DMS53 treated with DMSO at 0.1 percent for 48 hours (cell line): Measurements from ENCODE around the gene TNFAIP8L3.
A peak's percentile ranks its signal among the peaks of the same experiment; 100 is the strongest.
"Not testable (repeated sequence)": the region's sequence is repeated elsewhere in the genome, so short reads cannot be mapped to it uniquely, and the experiment has no call there.

ENCODE experiments used
- DNase-seq: peaks from one replicate; lab custom pipeline; 2025; ENCODE audit not compliant: unreplicated experiment; lab: John Stamatoyannopoulos, UW

Gene TNFAIP8L3

DNA sequence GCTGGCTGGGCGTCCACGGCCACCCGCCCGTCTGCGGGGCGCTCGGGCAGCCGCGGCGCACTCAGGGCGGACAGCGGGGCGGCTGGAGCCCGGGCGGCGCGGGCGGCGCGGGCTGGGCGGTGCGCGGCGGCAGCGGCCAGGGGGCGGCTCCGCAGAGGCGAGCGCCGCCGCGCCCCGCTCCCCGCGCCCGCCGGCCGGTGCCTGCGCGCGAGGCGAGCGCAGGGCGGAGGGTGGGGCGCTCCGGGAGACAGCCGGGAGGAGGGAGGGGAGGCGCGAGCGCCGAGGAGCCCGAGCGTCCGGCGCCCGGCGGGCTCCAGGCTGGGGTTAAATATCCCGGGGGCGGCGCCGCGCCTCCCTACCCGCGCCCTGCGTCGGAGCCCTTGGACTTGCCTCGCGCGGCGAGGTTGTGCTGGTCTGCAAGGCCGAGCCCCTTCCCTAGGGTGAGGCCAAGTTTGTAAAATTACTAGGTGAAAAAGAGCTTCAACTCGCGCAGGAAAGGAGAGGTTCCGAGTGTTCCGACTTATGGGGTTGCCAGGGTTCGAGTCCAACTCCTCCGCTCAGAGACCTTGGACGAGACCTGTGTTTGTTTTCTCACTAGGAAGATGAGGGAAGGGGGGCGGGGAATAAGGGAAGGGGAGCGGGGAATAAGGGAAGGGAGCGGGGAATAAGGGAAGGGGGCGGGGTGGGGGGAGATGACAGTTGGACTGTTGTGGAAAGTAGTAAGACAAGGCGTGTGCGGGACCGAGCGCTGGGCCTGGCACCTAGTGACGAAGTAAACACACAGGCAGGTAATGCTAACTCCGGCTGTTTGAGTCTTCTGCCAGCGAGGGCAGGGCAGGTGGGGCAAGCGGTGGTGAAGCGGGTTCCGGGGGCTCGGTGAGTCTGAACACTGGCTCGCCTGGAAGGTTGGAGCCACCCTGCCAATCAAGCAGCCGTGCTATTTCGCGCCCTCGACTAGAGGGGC, at the start of gene TNFAIP8L3:
Gene TNFAIP8L3 (minus strand): TSS at position 301 of the 964 bp plus-strand sequence. CDS start 311 bp downstream, outside the sequence.
- no peak for DNase-seq

- DNase-seq, result peak; percentile 13
These were observed 49.4 kb upstream of the TNFAIP8L3 start for GRCh38 chr15:51144021-51144532.

DNA sequence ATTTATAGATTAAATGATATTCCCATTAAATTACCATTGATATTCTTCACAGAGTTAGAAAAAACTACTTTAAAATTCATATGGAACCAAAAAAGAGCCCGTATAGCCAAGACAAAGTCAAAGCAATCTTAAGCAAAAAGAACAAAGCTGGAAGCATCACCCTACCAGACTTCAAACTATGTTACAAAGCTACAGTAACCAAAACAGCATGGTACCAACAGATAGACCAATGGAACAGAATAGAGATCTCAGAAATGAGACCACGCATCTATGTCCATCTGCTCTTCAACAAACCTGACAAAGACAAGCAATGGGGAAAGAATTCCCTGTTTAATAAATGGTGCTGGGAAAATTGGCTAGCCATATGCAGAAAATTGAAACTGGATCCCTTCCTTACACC, 45.6 kb upstream of the TNFAIP8L3 start:
- not testable (repeated sequence) for DNase-seq

DNA sequence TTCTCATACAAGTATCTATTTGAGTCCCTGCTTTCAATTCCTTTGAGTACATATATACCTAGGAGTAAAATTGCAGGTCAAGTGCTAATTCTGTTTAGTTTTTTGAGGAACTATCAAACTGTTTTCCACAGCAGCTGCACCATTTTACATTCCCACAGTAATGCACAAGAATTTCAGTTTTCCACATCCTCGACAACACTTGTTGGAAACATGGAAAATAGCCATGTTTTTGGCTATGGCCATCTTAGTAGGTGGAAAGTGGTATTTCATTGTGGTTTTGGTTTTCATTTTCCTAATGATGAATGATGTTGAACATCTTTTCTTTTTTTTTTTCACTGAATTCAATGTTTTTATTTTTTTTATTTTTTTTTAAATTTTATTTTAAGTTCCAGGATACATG, 44.4 kb upstream of the TNFAIP8L3 start:
- DNase-seq, result no peak

DNA sequence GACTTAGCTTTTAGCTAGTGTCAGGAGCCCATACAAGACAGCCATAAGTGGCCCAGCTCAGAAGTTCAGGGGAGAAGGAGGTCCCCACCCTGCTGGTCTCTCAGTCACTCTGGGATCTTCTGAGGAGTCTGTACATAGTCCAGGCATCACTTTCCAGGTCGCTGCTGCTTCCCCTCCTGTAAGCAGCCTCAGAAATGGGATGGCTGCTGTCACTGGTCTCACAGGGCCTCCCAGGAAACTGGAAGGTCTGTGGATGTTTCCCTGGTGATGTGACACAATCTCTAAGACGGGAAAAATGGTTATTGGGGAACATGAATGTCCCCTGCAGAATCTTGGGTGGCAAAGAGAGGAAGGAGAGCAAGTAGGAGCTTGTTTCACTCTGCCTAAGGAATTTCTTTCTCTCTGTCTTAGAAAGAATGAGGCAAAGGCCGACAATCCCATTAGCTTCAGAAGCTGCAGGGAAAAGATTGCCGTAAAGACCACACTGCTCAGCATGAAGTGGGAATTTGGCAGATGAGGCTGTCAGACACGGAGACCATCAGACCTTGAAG, 43.2 kb upstream of the TNFAIP8L3 start:
- DNase-seq, result no peak

DNA sequence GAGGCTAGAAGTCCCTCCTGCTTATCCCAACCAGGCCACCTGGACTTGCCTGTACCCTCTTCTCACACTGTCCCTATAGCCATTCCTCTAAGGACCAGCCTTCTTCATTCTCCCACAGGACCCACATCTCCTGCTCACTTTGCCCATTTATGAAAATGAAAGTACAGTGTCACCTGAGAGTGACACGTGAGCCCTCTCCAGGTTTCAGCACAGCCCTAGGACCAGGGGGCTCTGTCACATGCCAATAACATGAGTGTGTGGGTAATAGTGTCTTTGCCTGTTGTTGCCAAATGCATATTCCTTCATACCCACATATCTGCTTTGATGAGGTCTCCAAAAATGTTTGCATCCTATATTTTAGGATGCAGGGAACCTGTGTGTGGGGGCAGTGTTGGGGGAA, 42.3 kb upstream of the TNFAIP8L3 start:
- no peak for DNase-seq

DNA sequence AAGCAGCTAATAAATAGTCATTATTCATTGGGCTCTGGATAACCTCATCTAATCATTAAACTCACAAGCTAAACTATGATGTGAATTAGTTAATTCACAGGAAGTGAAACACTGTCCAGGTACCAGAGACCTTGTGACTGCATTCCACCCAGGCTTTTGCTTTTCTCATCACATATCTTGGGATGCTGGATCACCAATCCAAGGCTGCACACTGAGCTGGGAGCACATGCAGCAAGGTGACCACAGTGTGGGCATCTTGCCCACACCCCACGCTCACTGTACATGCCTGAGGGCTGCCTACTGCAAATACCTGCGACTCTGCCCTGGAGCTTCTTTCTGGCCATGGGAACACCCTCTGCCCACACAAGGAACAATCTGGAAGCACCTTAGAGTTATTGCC, 40.6 kb upstream of the TNFAIP8L3 start:
- no peak for DNase-seq

- DNase-seq, result no peak
These were observed 39.9 kb upstream of the TNFAIP8L3 start for GRCh38 chr15:51134416-51135199.

DNA sequence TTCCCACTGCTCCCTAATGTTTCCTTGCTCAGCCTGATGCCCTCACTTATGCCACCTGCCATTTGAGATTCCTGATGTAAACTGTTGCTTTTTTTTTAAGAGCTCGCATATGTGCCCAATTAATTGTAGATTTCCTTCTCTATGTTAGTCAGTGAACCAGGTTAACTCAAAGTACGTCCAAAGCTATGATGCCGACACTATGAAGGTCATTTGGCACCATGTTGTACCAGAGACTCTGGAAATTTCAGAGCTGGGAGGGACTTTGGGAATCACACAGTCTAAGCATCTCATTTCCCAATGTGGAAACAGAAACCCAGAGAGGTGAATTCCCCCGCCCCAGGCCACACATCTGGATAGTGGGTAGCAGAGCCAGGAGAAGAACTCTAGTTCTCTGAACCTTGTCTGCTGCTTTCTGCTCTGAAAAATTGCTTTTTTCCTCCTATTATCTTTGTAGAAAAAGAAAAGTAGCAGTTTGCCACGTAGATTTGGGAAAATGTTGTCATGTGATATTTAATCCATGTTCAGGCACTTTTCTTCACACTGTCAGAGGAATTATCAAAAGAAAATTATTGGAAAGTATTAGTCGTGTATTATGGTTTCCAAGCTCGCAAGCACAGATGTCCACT, 38.5 kb upstream of the TNFAIP8L3 start:
- no peak for DNase-seq

GRCh38 chr15:51132384-51133139, 37.9 kb upstream of the TNFAIP8L3 start:
- peak; percentile 0 for DNase-seq

DNA sequence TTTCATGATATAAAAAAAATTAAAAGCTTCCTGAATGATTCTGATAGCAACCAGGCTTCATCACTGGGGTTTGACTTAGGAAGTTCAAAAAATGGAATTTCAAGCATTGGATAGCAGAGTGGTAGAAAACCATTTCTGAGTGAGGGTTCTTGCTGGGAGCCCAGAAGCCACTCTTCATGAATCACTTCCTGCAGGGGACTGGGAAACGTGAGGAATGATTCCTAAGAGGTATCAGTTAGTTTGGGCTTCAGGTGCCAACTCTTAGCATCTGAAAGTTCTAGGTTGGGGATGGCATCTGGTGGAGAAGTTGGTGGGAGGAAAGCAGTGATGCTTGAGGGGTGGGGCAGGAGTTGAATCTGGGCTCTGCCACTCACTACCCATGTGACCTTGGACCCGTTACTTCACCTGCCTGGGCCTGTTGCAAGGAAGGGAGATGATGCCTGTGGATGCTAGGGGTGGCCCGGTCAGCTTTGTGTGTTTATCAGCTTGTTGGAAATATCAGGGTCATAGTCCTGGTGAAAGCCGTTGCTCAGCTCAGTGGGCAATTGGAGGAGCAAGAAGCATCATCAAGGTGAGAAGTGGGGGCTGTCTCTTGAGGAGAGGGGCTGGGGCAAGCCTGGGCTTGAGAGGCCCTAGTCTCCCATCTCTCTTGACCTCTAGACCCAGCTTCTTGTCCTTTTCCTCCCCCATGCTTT, 37.0 kb upstream of the TNFAIP8L3 start:
- DNase-seq, result no peak

DNA sequence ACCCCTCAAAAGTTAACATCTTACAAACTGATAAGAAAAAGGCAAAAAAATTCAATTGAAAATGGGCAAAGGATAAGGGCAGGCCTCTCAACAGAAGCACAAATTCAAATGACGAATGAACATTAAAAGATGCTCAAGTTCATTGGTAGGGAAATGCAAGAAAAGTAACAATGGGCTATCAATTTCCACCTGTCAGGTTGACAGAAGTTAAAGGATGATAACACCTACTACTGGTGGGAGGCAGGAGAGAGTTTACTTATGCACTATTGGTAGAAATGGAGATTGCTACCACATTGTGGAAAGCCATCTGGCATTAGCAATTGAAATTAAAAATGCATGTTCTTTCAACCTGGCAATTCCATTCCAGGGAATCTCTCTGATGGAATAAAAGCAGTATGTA, 35.6 kb upstream of the TNFAIP8L3 start:
- DNase-seq, result no peak

- DNase-seq, result no peak
These were observed 35.0 kb upstream of the TNFAIP8L3 start for GRCh38 chr15:51129535-51130188.

GRCh38 chr15:51128701-51129100, 34.0 kb upstream of the TNFAIP8L3 start:
- DNase-seq, result no peak

DNA sequence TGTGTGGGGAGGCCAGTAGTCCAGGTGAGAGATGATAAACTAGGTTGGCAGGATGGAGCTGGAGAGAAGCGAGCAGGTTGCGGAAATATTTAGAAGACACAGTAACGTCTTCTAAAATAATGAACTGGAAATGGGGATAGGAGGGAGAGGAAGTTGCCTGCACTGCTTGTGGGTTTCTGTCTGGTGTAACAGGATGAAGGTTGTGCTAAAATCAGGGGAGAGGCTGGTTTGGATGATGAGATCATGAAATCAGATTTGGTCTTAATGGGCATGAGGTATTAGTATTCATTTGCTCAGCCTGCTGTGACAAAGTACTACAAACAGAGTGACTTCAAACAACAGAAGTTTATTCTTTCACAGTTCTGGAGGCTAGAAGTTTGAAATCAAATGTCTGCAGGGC, 32.1 kb upstream of the TNFAIP8L3 start:
- DNase-seq, result no peak

DNA sequence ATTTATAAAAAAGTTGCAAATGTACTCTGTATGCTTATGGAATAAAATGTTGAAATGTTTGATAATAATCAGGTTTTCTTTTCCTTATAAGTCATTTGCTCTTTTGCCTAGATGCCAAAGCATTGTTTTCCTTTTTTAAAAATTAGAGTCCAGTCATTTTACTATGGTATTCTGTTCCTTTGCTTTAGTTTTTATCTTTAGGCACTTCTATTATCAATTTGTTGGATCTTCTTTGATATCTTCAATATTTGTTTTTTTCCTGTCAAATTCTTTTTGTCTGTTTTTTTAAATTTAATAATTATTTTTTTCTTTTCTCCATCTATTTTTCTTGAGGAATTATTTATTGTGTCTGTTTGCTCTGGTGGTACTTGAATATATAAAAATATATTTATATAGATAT, 28.3 kb upstream of the TNFAIP8L3 start:
- DNase-seq, result not testable (repeated sequence)

DNA sequence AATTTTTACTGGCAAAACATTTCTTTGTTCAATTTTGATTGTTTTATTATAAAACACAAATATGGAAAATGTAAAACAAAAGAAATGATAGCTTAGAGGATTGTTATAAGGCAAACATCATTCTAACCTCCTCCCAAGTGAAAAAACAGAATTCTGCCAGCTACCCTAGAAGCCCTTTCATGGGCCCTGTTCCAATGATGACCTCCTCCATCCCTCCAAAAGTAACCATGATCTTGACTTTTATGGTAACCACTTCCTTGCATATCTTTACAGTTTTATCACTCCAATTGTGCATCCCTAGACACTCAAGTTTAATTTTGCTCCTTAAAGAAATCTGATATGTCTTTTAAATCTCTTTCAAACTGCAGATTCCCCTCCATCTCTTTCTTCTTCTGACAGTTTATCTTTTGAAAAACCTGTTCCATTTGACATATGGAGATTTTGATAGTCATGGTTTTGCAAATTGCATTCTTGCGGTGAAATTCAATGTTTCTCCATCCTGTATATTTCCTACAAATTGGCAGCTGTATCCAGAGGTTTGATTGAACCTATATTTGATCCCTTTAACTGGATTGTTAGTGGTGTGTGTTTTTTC, 27.0 kb upstream of the TNFAIP8L3 start:
- DNase-seq, result no peak

DNA sequence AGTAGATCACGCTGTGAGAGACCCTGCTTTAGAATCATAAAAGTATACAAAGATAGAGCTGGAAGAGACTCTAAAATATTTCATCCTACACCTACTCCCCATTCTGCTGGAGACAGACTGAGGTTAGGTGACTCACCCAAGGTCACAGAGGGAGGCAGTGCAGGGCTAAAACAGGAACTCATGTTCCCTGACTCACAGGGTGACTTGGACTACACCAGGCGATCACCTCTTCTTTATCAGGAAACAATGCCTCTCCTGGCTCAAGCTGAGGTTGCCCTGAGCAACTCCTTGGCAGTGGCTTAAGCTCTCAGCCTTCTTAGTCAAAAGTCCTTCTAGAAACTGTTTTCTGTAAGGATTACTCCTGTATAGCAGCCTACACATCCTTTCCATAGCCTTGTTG, 26.4 kb upstream of the TNFAIP8L3 start:
- no peak for DNase-seq

DNA sequence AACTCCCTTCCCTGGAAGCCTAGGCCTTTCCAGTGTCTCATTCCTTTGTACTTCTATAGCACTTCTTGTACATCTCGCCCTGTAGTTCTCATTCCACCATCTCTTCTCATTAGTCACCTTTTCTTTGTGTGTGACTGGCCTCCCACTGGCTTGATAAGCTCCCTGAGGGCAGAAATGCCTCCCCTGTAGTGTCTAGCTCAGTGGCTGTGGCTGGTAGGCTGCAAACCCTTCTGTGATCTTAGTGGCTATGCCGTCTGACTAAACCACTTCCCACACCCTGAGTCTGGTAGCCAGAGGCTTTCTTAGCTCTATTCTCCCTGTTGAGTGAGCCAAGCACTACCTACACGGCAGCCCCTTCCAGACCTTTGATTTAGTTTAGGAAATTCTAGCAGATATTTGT, 24.4 kb upstream of the TNFAIP8L3 start:
- no peak for DNase-seq
